GM18499 (cell line): ENCODE results near the gene PPME1.

ENCODE experiments used
- ATAC-seq: cut with Tn5 transposase; IDR thresholded peaks from one replicate; pipeline ENCODE4 v1.9.1; 2021; ENCODE audit warnings: moderate number of reproducible peaks; ENCODE audit not compliant: insufficient read depth, unreplicated experiment

The PPME1 gene

GRCh38 chr11:74220376-74220775 is 49.3 kb downstream of the PPME1 start:
- no peak for ATAC-seq

- no peak for ATAC-seq
These were observed 50.7 kb downstream of the PPME1 start for GRCh38 chr11:74221816-74222215.

- no peak for ATAC-seq
These were observed 54.5 kb downstream of the PPME1 start for GRCh38 chr11:74225565-74225964.

GRCh38 chr11:74226907-74227306 is 55.8 kb downstream of the PPME1 start:
- ATAC-seq, result no peak

- no peak for ATAC-seq
These were observed 61.3 kb downstream of the PPME1 start for GRCh38 chr11:74232311-74232950.

- no peak for ATAC-seq
These were observed 62.6 kb downstream of the PPME1 start for GRCh38 chr11:74233683-74234082.

- no peak for ATAC-seq
These were observed 64.0 kb downstream of the PPME1 start for GRCh38 chr11:74235121-74235520.

- ATAC-seq, result no peak
These were observed 66.5 kb downstream of the PPME1 start for GRCh38 chr11:74237541-74237940.

GRCh38 chr11:74238243-74238642 is 67.2 kb downstream of the PPME1 start:
- ATAC-seq, result no peak

- ATAC-seq, result no peak
These were observed 77.4 kb downstream of the PPME1 start for GRCh38 chr11:74248469-74248868.

GRCh38 chr11:74249496-74249895 is 78.4 kb downstream of the PPME1 start:
- ATAC-seq, result no peak

GRCh38 chr11:74253361-74253760 is 82.3 kb downstream of the PPME1 start:
- ATAC-seq, result no peak

- no peak for ATAC-seq
These were observed 84.8 kb downstream of the PPME1 start for GRCh38 chr11:74255741-74256375.

GRCh38 chr11:74256378-74257133 is 85.5 kb downstream of the PPME1 start:
- no peak for ATAC-seq

GRCh38 chr11:74257959-74258553 is 87.0 kb downstream of the PPME1 start:
- no peak for ATAC-seq

GRCh38 chr11:74262725-74263124 is 91.6 kb downstream of the PPME1 start:
- no peak for ATAC-seq

GRCh38 chr11:74265256-74265655 is 94.2 kb downstream of the PPME1 start:
- no peak for ATAC-seq

- ATAC-seq, result no peak
These were observed 95.9 kb downstream of the PPME1 start for GRCh38 chr11:74267014-74267413.

GRCh38 chr11:74268456-74268855 is 97.4 kb downstream of the PPME1 start:
- no peak for ATAC-seq

GRCh38 chr11:74269161-74269811 is 98.2 kb downstream of the PPME1 start:
- ATAC-seq, result no peak

GRCh38 chr11:74272276-74272675 is 101.2 kb downstream of the PPME1 start:
- no peak for ATAC-seq
